ENCODE measurements around the gene DRP2. TPM values are rescaled to one million over a fixed set of nuclear protein-coding genes. Genes with fewer than 3 reads are reported as not detected.

Gene DRP2, protein sequence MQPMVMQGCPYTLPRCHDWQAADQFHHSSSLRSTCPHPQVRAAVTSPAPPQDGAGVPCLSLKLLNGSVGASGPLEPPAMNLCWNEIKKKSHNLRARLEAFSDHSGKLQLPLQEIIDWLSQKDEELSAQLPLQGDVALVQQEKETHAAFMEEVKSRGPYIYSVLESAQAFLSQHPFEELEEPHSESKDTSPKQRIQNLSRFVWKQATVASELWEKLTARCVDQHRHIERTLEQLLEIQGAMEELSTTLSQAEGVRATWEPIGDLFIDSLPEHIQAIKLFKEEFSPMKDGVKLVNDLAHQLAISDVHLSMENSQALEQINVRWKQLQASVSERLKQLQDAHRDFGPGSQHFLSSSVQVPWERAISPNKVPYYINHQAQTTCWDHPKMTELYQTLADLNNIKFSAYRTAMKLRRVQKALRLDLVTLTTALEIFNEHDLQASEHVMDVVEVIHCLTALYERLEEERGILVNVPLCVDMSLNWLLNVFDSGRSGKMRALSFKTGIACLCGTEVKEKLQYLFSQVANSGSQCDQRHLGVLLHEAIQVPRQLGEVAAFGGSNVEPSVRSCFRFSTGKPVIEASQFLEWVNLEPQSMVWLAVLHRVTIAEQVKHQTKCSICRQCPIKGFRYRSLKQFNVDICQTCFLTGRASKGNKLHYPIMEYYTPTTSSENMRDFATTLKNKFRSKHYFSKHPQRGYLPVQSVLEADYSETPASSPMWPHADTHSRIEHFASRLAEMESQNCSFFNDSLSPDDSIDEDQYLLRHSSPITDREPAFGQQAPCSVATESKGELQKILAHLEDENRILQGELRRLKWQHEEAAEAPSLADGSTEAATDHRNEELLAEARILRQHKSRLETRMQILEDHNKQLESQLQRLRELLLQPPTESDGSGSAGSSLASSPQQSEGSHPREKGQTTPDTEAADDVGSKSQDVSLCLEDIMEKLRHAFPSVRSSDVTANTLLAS
- 0.18 and 0.47 TPM in 2 replicates for total RNA-seq

GRCh38 chrX:101219116-101219863, at the start of gene DRP2:
Gene DRP2 (plus strand): TSS chrX:101219786. CDS start chrX:101231648, 11,862 bp downstream.

DNA sequence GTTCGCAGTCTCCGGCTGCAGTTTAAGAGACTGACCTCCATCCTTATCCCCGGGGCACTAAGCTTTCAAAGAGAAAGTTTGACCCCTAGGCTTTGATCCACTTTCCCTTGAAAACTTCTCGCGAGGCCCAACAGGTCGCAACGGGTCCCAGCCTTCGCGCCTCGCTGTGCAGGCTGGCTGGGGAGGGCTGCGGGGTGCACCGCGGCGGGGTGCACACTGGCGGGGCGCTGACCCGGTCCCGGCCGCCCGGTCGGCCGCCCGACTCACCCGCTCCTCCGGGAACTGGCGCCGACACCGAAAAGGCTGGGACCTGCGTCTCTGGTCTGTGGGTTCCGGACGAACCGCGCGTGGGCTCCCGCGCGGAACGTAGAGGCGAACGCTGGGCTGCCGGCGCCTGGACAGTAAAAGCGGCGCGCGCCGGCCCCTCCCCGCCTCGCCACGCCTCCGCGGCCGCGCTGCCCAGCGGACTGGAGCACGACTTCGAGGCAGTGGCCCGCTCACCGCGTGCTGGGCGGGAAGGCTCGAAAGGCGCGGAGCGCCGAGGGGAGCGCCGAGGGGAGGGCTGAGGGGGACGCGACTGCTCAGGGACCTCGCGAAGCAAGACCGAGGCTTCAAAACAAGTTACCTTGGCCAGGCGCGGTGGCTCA, 71.5 kb downstream of the DRP2 start, which contains the start of gene TAF7L:
Gene TAF7L (minus strand): TSS at position 378 of the 647 bp plus-strand sequence. CDS start 3,791 bp downstream, outside the sequence.

Other genes with a start within 250 kb of the DRP2 start
- gene TRMT2B, start 167.7 kb upstream of the DRP2 start, total RNA-seq, result 13.4 and 20.6 TPM in 2 replicates
- 1.8 and 4.9 TPM in 2 replicates for gene TMEM35A, start 140.9 kb upstream of the DRP2 start, total RNA-seq
- gene CENPI, start 121.6 kb upstream of the DRP2 start, total RNA-seq, result 9.5 and 18.8 TPM in 2 replicates
- gene TAF7L, start 71.5 kb downstream of the DRP2 start, total RNA-seq, result 0.09 and 0.81 TPM in 2 replicates
- 3.9 and 4.0 TPM in 2 replicates for gene TIMM8A, start 129.0 kb downstream of the DRP2 start, total RNA-seq
- 0.09 TPM in 1 of 2 replicates, not detected in the other for gene BTK, start 166.4 kb downstream of the DRP2 start, total RNA-seq
- 769 and 978 TPM in 2 replicates for gene RPL36A, start 171.2 kb downstream of the DRP2 start, total RNA-seq
- gene GLA, start 188.1 kb downstream of the DRP2 start, total RNA-seq, result 20.0 and 31.0 TPM in 2 replicates
- 85.3 and 96.6 TPM in 2 replicates for gene HNRNPH2, start 188.4 kb downstream of the DRP2 start, total RNA-seq

Data from endothelial cell of coronary artery (primary cell).